K562 (cell line): ENCODE data around the gene PRSS27. TPM values are rescaled to one million over a fixed set of nuclear protein-coding genes. Genes with fewer than 3 reads are reported as not detected.

Experiments
- ASH1L ChIP-seq: fragments of 450-650 bp; IDR thresholded peaks from 2 replicates; pipeline ENCODE4 v1.6.1; 2018; ENCODE audit warnings: borderline replicate concordance, mild to moderate bottlenecking, low read depth; ENCODE audit not compliant: partially characterized antibody
- CHD2 ChIP-seq: IDR thresholded peaks from 2 replicates; pipeline ENCODE4 v1.6.1; 2011; ENCODE audit warnings: low read depth, low read length
- DACH1 ChIP-seq: fragments of 450-650 bp; IDR thresholded peaks from 2 replicates; pipeline ENCODE4 v1.6.1; 2018; ENCODE audit not compliant: partially characterized antibody
- MED1 ChIP-seq: sonication (generic); formaldehyde crosslinking; IDR thresholded peaks from 2 replicates; pipeline ENCODE4 v1.8.1; 2023; ENCODE audit warnings: missing genetic modification reagents, borderline replicate concordance
- MEF2D ChIP-seq: conservative IDR thresholded peaks from 2 replicates; pipeline ENCODE4 v1.6.1; 2016; ENCODE audit warnings: low read depth, missing genetic modification characterization, missing compliant biosample characterization
- NFE2L1 ChIP-seq: fragments of 450-650 bp; IDR thresholded peaks from 2 replicates; pipeline ENCODE4 v1.6.1; 2016; ENCODE audit warnings: missing genetic modification characterization, low read depth, mild to moderate bottlenecking, missing compliant biosample characterization, moderate library complexity, borderline replicate concordance
- NR1H2 ChIP-seq: sonication (generic); formaldehyde crosslinking; IDR thresholded peaks from 2 replicates; pipeline ENCODE4 v1.4.0; 2020; ENCODE audit warnings: mild to moderate bottlenecking, missing genetic modification reagents
- NR3C1 ChIP-seq: sonication (generic); formaldehyde crosslinking; IDR thresholded peaks from 2 replicates; pipeline ENCODE4 v1.8.1; 2022; ENCODE audit warnings: missing genetic modification reagents
- PCBP2 ChIP-seq: fragments of 200-400 bp; formaldehyde crosslinking; IDR thresholded peaks from 2 replicates; pipeline ENCODE4 v1.6.1; 2018; ENCODE audit warnings: low read length, low read depth, mild to moderate bottlenecking, moderate library complexity; ENCODE audit not compliant: poor library complexity, severe bottlenecking
- POLR2AphosphoS2 ChIP-seq: IDR thresholded peaks from 2 replicates; pipeline ENCODE4 v1.6.1; 2012; ENCODE audit warnings: low read length, improper control_type of control experiment
- SMAD1 ChIP-seq: fragments of 150-350 bp; IDR thresholded peaks from 2 replicates; pipeline ENCODE4 v1.6.1; 2014; ENCODE audit warnings: low read length, low read depth; ENCODE audit not compliant: partially characterized antibody
- ZBTB33 ChIP-seq: sonication (generic); formaldehyde crosslinking; IDR thresholded peaks from 2 replicates; pipeline ENCODE4 v1.8.1; 2023; ENCODE audit warnings: mild to moderate bottlenecking, missing genetic modification reagents
- ZC3H8 ChIP-seq: fragments of 450-650 bp; IDR thresholded peaks from 2 replicates; pipeline ENCODE4 v1.6.1; 2017
- ZNF407 ChIP-seq: fragments of 450-650 bp; IDR thresholded peaks from 2 replicates; pipeline ENCODE4 v1.6.1; 2016; ENCODE audit warnings: low read depth
- ZNF830 ChIP-seq: fragments of 250-450 bp; sonication (Bioruptor Pico); IDR thresholded peaks from 2 replicates; pipeline ENCODE4 v1.5.0; 2021; ENCODE audit warnings: mild to moderate bottlenecking
- ZSCAN32 ChIP-seq: fragments of 450-650 bp; formaldehyde crosslinking; IDR thresholded peaks from 2 replicates; pipeline ENCODE4 v1.4.0; 2020; ENCODE audit warnings: mild to moderate bottlenecking, moderate library complexity
- polyA plus RNA-seq, 8 experiments: library from polyadenylated mRNA; depleted of rRNA in 4 of 8; stranded (reverse) in 5 of 8; unstranded in 3 of 8; fragments of >200 nt; fragmentation: Nextera tagmentation in 2 of 8; fragmentation: Illumina TruSeq in 1 of 8; extraction: Ambion mirVana in 2 of 8; extraction: Trizol in 1 of 8; gene quantifications; 2 replicates each; pipeline versions ENCODE4 v1.2.1 to v1.2.3, GENCODE V29; 2011 to 2014; ENCODE audit warnings: inconsistent platforms in 1 of 8, missing spikeins in 1 of 8
- total RNA-seq, 7 experiments: library from RNA; depleted of rRNA in 6 of 7; stranded (reverse); fragments of >200 nt in 6 of 7; fragmentation: Illumina TruSeq in 2 of 7; extraction: Trizol in 2 of 7; gene quantifications; 2 replicates each; pipeline versions ENCODE4 v1.2.1 to v1.2.3, GENCODE V29; 2011 to 2021; ENCODE audit warnings: low replicate concordance in 1 of 7

Gene PRSS27
- total and polyA plus RNA-seq, 9 of the 15 experiments (the other 6 are each of a cell fraction or from before 2014, with no cell fraction given), result 0.09 to 0.20 (median 0.17) TPM; not detected in 5

- peak; percentile 69 for TF ChIP-seq ZBTB33 (CRISPR knock-in tag)
- TF ChIP-seq NFE2L1 (tag), result no peak
- TF ChIP-seq ZNF407, result no peak
- no peak for TF ChIP-seq MEF2D
- peak; percentile 95; the same call in 1 of the 2 replicates for TF ChIP-seq NR1H2
- no peak for TF ChIP-seq ZSCAN32
- no peak for TF ChIP-seq ZNF830 (CRISPR knock-in tag)
- peak; percentile 29 for TF ChIP-seq ASH1L
- TF ChIP-seq CHD2, result no peak
- TF ChIP-seq PCBP2, result no peak
- no peak for TF ChIP-seq MED1 (CRISPR knock-in tag)
- TF ChIP-seq POLR2AphosphoS2, result peak; percentile 43; the same call in 1 of the 2 replicates
- no peak for TF ChIP-seq ZC3H8
- TF ChIP-seq DACH1, result no peak
- TF ChIP-seq NR3C1 (CRISPR knock-in tag), result peak; percentile 49; the same call in 1 of the 2 replicates
- peak; percentile 54 for TF ChIP-seq SMAD1
Measured at GRCh38 chr16:2682209-2683021, 37.6 kb downstream of the PRSS27 start, which contains the start of gene KCTD5 (continued).
